Astrocyte (in vitro differentiated cells and primary cell): ENCODE results near the gene SENP2. TPM values are rescaled to one million over a fixed set of nuclear protein-coding genes. Genes with fewer than 3 reads are reported as not detected.

ENCODE experiments used
- DNase-seq: peaks from one replicate; pipeline ENCODE4 v3.0.0-alpha.2; 2010; ENCODE audit warnings: low read depth
- FAIRE-seq: peaks from 2 replicates; lab custom pipeline; 2011; peaks lifted over from hg19 to GRCh38; lab: Jason Lieb, UNC
- H2AFZ ChIP-seq: 2 replicates; pipeline ENCODE4 v1.6.0; 2012; ENCODE audit warnings: low read depth, low read length, inconsistent platforms
- H3K27ac ChIP-seq: 2 replicates; pipeline ENCODE4 v1.5.1; 2011; ENCODE audit warnings: low read depth, low read length, inconsistent platforms
- H3K27me3 ChIP-seq: 2 replicates; pipeline ENCODE4 v1.6.0; 2011; ENCODE audit warnings: low read length, inconsistent platforms; ENCODE audit not compliant: insufficient read depth
- H3K36me3 ChIP-seq: 2 replicates; pipeline ENCODE4 v1.5.1; 2011; ENCODE audit warnings: low read length, inconsistent platforms; ENCODE audit not compliant: insufficient read depth
- H3K4me1 ChIP-seq: 2 replicates; pipeline ENCODE4 v1.5.1; 2011; ENCODE audit warnings: low read length, inconsistent platforms; ENCODE audit not compliant: insufficient read depth
- H3K4me2 ChIP-seq: 2 replicates; pipeline ENCODE4 v1.6.0; 2012; ENCODE audit warnings: low read length, inconsistent platforms
- H3K4me3 ChIP-seq: 2 replicates; pipeline ENCODE4 v1.5.1; 2011; ENCODE audit warnings: low read depth, mild to moderate bottlenecking, low read length, inconsistent platforms; ENCODE audit not compliant: insufficient read depth
- H3K79me2 ChIP-seq: 2 replicates; pipeline ENCODE4 v1.6.0; 2012; ENCODE audit warnings: mild to moderate bottlenecking, low read length, inconsistent platforms; ENCODE audit not compliant: insufficient read depth
- H3K9ac ChIP-seq: 2 replicates; pipeline ENCODE4 v1.6.0; 2012; ENCODE audit warnings: mild to moderate bottlenecking, low read length, inconsistent platforms
- H3K9me3 ChIP-seq: 2 replicates; pipeline ENCODE4 v1.5.1; 2012; ENCODE audit warnings: low read depth, mild to moderate bottlenecking, low read length, inconsistent platforms; ENCODE audit not compliant: insufficient read depth
- H4K20me1 ChIP-seq: 2 replicates; pipeline ENCODE4 v1.6.0; 2012; ENCODE audit warnings: low read length, inconsistent platforms; ENCODE audit not compliant: insufficient read depth
- H3K27ac Mint-ChIP-seq: one replicate; pipeline ENCODE4 v1.8.0; 2021; ENCODE audit warnings: mild to moderate bottlenecking, mixed read lengths; ENCODE audit not compliant: unreplicated experiment
- H3K27me3 Mint-ChIP-seq: one replicate; pipeline ENCODE4 v1.8.0; 2021; ENCODE audit warnings: low read depth, mixed read lengths; ENCODE audit not compliant: unreplicated experiment
- H3K36me3 Mint-ChIP-seq: one replicate; pipeline ENCODE4 v1.8.0; 2021; ENCODE audit warnings: low read depth, mixed read lengths; ENCODE audit not compliant: unreplicated experiment
- H3K4me1 Mint-ChIP-seq: one replicate; pipeline ENCODE4 v1.8.0; 2021; ENCODE audit warnings: low read depth, mixed read lengths; ENCODE audit not compliant: unreplicated experiment
- H3K4me3 Mint-ChIP-seq: one replicate; pipeline ENCODE4 v1.8.0; 2021; ENCODE audit warnings: mild to moderate bottlenecking, moderate library complexity, mixed read lengths; ENCODE audit not compliant: unreplicated experiment
- H3K9me3 Mint-ChIP-seq: one replicate; pipeline ENCODE4 v1.8.0; 2021; ENCODE audit warnings: mild to moderate bottlenecking, mixed read lengths; ENCODE audit not compliant: unreplicated experiment
- EZH2 ChIP-seq: IDR thresholded peaks from 2 replicates; pipeline ENCODE4 v1.6.1; 2012; ENCODE audit warnings: mild to moderate bottlenecking, low read length, inconsistent platforms; ENCODE audit not compliant: insufficient read depth
- total RNA-seq: library from RNA; stranded (reverse); gene quantifications from 2 replicates; pipeline ENCODE4 v1.2.1, GENCODE V29; 2021
- TF ChIP-seq, protein P1 (sequence below): IDR thresholded peaks from 2 replicates; pipeline ENCODE4 v1.5.1; 2011; ENCODE audit warnings: low read depth, mild to moderate bottlenecking, inconsistent platforms, low read length, moderate library complexity; ENCODE audit not compliant: insufficient read depth

The SENP2 gene
- total RNA-seq, 1 donor from 2014 or later = 44.1 TPM

DNA sequence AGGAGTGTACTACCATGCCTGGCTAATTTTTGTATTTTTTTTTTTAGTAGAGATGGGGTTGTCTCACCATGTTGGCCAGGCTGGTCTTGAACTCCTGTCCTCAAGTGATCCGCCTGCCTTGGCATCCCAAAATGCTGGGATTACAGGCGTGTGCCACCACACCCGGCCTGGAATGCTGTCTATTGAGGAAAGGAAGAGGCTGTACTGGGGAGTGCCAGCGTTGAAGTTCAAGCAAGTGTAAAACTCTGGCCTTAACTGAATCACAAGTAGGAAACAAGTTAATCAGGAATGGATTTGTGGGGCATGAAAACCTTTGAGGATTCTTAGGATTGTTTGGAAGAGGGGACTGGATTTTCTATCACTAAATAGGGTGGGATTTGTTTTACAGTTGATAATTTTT, 1.4 kb upstream of the SENP2 start:
- peaks cover 27% of the 10 kb centered on the region for H3K79me2 ChIP-seq
- no peak overlapping the region for H3K27ac Mint-ChIP-seq

GRCh38 chr3:185585518-185585858, 607 bp upstream of the SENP2 start:
- peaks cover 19% of the 10 kb centered on the region for H3K4me1 Mint-ChIP-seq
- no peaks in the 10 kb centered on the region for H3K27me3 Mint-ChIP-seq
- Histone ChIP-seq H3K9ac (peak overlapping the region; percentile 96), H3K27me3 (no peaks in the 10 kb centered on the region), H2AFZ (peak overlapping the region; percentile 98), H3K36me3 (no peaks in the 10 kb centered on the region), H3K79me2 (peaks cover 27% of the 10 kb centered on the region), H3K4me1 (peaks cover 11% of the 10 kb centered on the region), H4K20me1 (peaks cover 8% of the 10 kb centered on the region), H3K4me3 (peak overlapping the region; percentile 69), H3K4me2 (peak overlapping the region; percentile 97), H3K27ac (peak overlapping the region; percentile 42), H3K9me3 (no peaks in the 10 kb centered on the region)
- H3K36me3 Mint-ChIP-seq = no peaks in the 10 kb centered on the region
- TF ChIP-seq, protein P1, sequence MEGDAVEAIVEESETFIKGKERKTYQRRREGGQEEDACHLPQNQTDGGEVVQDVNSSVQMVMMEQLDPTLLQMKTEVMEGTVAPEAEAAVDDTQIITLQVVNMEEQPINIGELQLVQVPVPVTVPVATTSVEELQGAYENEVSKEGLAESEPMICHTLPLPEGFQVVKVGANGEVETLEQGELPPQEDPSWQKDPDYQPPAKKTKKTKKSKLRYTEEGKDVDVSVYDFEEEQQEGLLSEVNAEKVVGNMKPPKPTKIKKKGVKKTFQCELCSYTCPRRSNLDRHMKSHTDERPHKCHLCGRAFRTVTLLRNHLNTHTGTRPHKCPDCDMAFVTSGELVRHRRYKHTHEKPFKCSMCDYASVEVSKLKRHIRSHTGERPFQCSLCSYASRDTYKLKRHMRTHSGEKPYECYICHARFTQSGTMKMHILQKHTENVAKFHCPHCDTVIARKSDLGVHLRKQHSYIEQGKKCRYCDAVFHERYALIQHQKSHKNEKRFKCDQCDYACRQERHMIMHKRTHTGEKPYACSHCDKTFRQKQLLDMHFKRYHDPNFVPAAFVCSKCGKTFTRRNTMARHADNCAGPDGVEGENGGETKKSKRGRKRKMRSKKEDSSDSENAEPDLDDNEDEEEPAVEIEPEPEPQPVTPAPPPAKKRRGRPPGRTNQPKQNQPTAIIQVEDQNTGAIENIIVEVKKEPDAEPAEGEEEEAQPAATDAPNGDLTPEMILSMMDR = no peak
- H3K9me3 Mint-ChIP-seq = no peaks in the 10 kb centered on the region
- peak overlapping the region; percentile 92 for H3K4me3 Mint-ChIP-seq
- no peak for FAIRE-seq
- H3K27ac Mint-ChIP-seq = peak overlapping the region; percentile 89
- no peak for DNase-seq

More for the DNA sequence above, 1.4 kb upstream of the SENP2 start:
- H3K27me3 ChIP-seq = no peaks in the 10 kb centered on the region
- no peak overlapping the region for H3K4me3 Mint-ChIP-seq
- H4K20me1 ChIP-seq = peaks cover 8% of the 10 kb centered on the region
- no peak overlapping the region for H3K9ac ChIP-seq
- H3K4me2 ChIP-seq = no peak overlapping the region
- no peak for FAIRE-seq
- peaks cover 19% of the 10 kb centered on the region for H3K4me1 Mint-ChIP-seq
- H3K4me1 ChIP-seq = peaks cover 11% of the 10 kb centered on the region
- no peak overlapping the region for H3K27ac ChIP-seq
- no peaks in the 10 kb centered on the region for H3K36me3 Mint-ChIP-seq
- no peaks in the 10 kb centered on the region for H3K36me3 ChIP-seq
- H3K9me3 Mint-ChIP-seq = no peaks in the 10 kb centered on the region
- DNase-seq = no peak
- no peak overlapping the region for H3K4me3 ChIP-seq
- no peak for TF ChIP-seq EZH2
- TF ChIP-seq, protein P1 = no peak
- H2AFZ ChIP-seq = no peak overlapping the region
- no peaks in the 10 kb centered on the region for H3K27me3 Mint-ChIP-seq
- no peaks in the 10 kb centered on the region for H3K9me3 ChIP-seq

GRCh38 chr3:185586686-185587039, 568 bp downstream of the SENP2 start:
- DNase-seq (no peak), FAIRE-seq (no peak)
- H3K27me3 ChIP-seq = no peaks in the 10 kb centered on the region
- peaks cover 27% of the 10 kb centered on the region for H3K79me2 ChIP-seq
- peak overlapping the region; percentile 90 for H3K4me3 ChIP-seq
- H3K4me2 ChIP-seq = peak overlapping the region; percentile 97
- peak overlapping the region; percentile 89 for H3K27ac Mint-ChIP-seq
- no peaks in the 10 kb centered on the region for H3K9me3 ChIP-seq
- no peaks in the 10 kb centered on the region for H3K36me3 ChIP-seq
- peak overlapping the region; percentile 91 for H3K27ac ChIP-seq
- H3K9ac ChIP-seq = peak overlapping the region; percentile 96
- H3K9me3 Mint-ChIP-seq = no peaks in the 10 kb centered on the region
- peaks cover 11% of the 10 kb centered on the region for H3K4me1 ChIP-seq
- no peaks in the 10 kb centered on the region for H3K27me3 Mint-ChIP-seq
- peak overlapping the region; percentile 84 for H2AFZ ChIP-seq
- H3K36me3 Mint-ChIP-seq = no peaks in the 10 kb centered on the region
- peaks cover 8% of the 10 kb centered on the region for H4K20me1 ChIP-seq
- H3K4me1 Mint-ChIP-seq = peaks cover 19% of the 10 kb centered on the region
- no peak for TF ChIP-seq EZH2
- TF ChIP-seq, protein P1 = no peak
- peak overlapping the region; percentile 92 for H3K4me3 Mint-ChIP-seq
